GM23248 (cell line): ENCODE results near the gene PLD5. TPM values are rescaled to one million over a fixed set of nuclear protein-coding genes. Genes with fewer than 3 reads are reported as not detected.
"Not testable (repeated sequence)": the region's sequence is repeated elsewhere in the genome, so short reads cannot be mapped to it uniquely, and the experiment has no call there.

Source experiments
- DNase-seq: peaks from one replicate; pipeline ENCODE4 v3.0.0-alpha.2; 2015
- H2AFZ ChIP-seq: fragments of 200-600 bp; sonication (generic); 2 replicates; pipeline ENCODE4 v1.6.1; 2016; ENCODE audit warnings: antibody characterized with exemption
- H3F3A ChIP-seq: fragments of 200-600 bp; sonication (generic); 2 replicates; pipeline ENCODE4 v1.6.1; 2016; ENCODE audit warnings: mild to moderate bottlenecking, antibody characterized with exemption, mixed run types; ENCODE audit not compliant: insufficient read depth
- H3K27ac ChIP-seq: fragments of 200-600 bp; sonication (generic); 2 replicates; pipeline ENCODE4 v1.5.1; 2016; ENCODE audit warnings: mild to moderate bottlenecking
- H3K27me3 ChIP-seq: fragments of 200-600 bp; sonication (generic); replicated peaks from 2 replicates; pipeline ENCODE4 v1.6.1; 2016; ENCODE audit warnings: mild to moderate bottlenecking; ENCODE audit not compliant: insufficient read depth
- H3K36me3 ChIP-seq: fragments of 200-600 bp; sonication (generic); 2 replicates; pipeline ENCODE4 v1.6.1; 2016; ENCODE audit warnings: low read depth, mild to moderate bottlenecking
- H3K4me1 ChIP-seq: fragments of 200-600 bp; sonication (generic); 2 replicates; pipeline ENCODE4 v1.6.1; 2016; ENCODE audit warnings: mild to moderate bottlenecking; ENCODE audit not compliant: insufficient read depth
- H3K4me2 ChIP-seq: fragments of 200-600 bp; sonication (generic); one replicate; pipeline ENCODE4 v1.6.1; 2016; ENCODE audit warnings: mild to moderate bottlenecking; ENCODE audit not compliant: unreplicated experiment
- H3K4me3 ChIP-seq: fragments of 200-600 bp; sonication (generic); 2 replicates; pipeline ENCODE4 v1.5.1; 2016; ENCODE audit warnings: mild to moderate bottlenecking
- H3K79me2 ChIP-seq: fragments of 200-600 bp; sonication (generic); 2 replicates; pipeline ENCODE4 v1.6.1; 2016; ENCODE audit warnings: mild to moderate bottlenecking; ENCODE audit not compliant: insufficient read depth
- H3K9ac ChIP-seq: fragments of 200-600 bp; sonication (generic); 2 replicates; pipeline ENCODE4 v1.6.1; 2016; ENCODE audit warnings: mild to moderate bottlenecking
- H3K9me2 ChIP-seq: fragments of 200-600 bp; sonication (generic); 2 replicates; pipeline ENCODE4 v1.6.1; 2016; ENCODE audit warnings: mixed run types, mild to moderate bottlenecking, moderate library complexity; ENCODE audit not compliant: insufficient read depth
- H3K9me3 ChIP-seq: fragments of 200-600 bp; sonication (generic); one replicate; pipeline ENCODE4 v1.6.1; 2017; ENCODE audit warnings: low read depth
- H4K20me1 ChIP-seq: fragments of 200-600 bp; sonication (generic); 2 replicates; pipeline ENCODE4 v1.6.0; 2016; ENCODE audit not compliant: insufficient read depth
- EZH2 ChIP-seq: fragments of 200-600 bp; sonication (generic); IDR thresholded peaks from 2 replicates; pipeline ENCODE4 v1.6.1; 2018; ENCODE audit warnings: antibody characterized with exemption, mild to moderate bottlenecking; ENCODE audit not compliant: insufficient read depth, poor library complexity, severe bottlenecking
- EZH2phosphoT487 ChIP-seq: fragments of 200-600 bp; sonication (generic); IDR thresholded peaks from 2 replicates; pipeline ENCODE4 v1.6.1; 2018; ENCODE audit warnings: antibody characterized with exemption, moderate library complexity, mild to moderate bottlenecking, low read depth; ENCODE audit not compliant: insufficient read depth
- WGBS, 2 experiments: methylation state at CpG; one replicate each; pipeline ENCODE4 v1.1.6; 2015 to 2017; ENCODE audit warnings: low lambda C conversion rate in 2 of 2, low coverage in 1 of 2; ENCODE audit errors: missing lambda C conversion rate in 2 of 2; 5-methylcytosine and 5-hydroxymethylcytosine counted together
- in situ Hi-C: fragments of 300-500 bp; cut with MboI; formaldehyde crosslinking; loops from 2 replicates; pipeline ENCODE4 v1.15.0; 2020
- polyA plus RNA-seq: library from polyadenylated mRNA; unstranded; fragments of >200 nt; fragmentation: Nextera tagmentation; extraction: Ambion mirVana; gene quantifications from 2 replicates; pipeline ENCODE4 v1.2.1, GENCODE V29; 2016
- total RNA-seq: library from RNA; depleted of rRNA; stranded (reverse); fragments of >200 nt; shearing (Covaris generic); gene quantifications from 2 replicates; pipeline ENCODE4 v1.2.3, GENCODE V29; 2014

PLD5 gene
- total and polyA plus RNA-seq, 2 experiments from 2014 or later: 0.14 TPM; not detected in 1

- Histone ChIP-seq H4K20me1 (no peaks in the 10 kb centered on the region), H3K27ac (no peak overlapping the region), H3K4me3 (no peak overlapping the region), H3K79me2 (no peaks in the 10 kb centered on the region), H3K4me2 (no peak overlapping the region), H3K9me2 (no peaks in the 10 kb centered on the region), H3K27me3 (no peaks in the 10 kb centered on the region), H3F3A (no peaks in the 10 kb centered on the region), H2AFZ (no peak overlapping the region), H3K4me1 (no peaks in the 10 kb centered on the region), H3K9me3 (no peaks in the 10 kb centered on the region), H3K9ac (no peak overlapping the region), H3K36me3 (no peaks in the 10 kb centered on the region)
- DNase-seq: no peak
- WGBS, 2 experiments: 47 to 55% methylated on average over 2 of the region's 2 CpGs
- in situ Hi-C loops: no loop called here
- TF ChIP-seq EZH2: no peak
- TF ChIP-seq EZH2phosphoT487: no peak
Observed at GRCh38 chr1:242219298-242219901, 305.1 kb downstream of the PLD5 start.

- Histone ChIP-seq H3K9me3 (no peaks in the 10 kb centered on the region), H3K27ac (no peak overlapping the region), H3K4me2 (no peak overlapping the region), H3K4me3 (no peak overlapping the region), H4K20me1 (no peaks in the 10 kb centered on the region), H3F3A (no peaks in the 10 kb centered on the region), H3K9me2 (no peaks in the 10 kb centered on the region), H2AFZ (no peak overlapping the region), H3K79me2 (no peaks in the 10 kb centered on the region), H3K27me3 (no peaks in the 10 kb centered on the region), H3K9ac (no peak overlapping the region), H3K4me1 (no peaks in the 10 kb centered on the region), H3K36me3 (no peaks in the 10 kb centered on the region)
- TF ChIP-seq EZH2: no peak
- TF ChIP-seq EZH2phosphoT487: no peak
- in situ Hi-C loops: no loop called here
- 49 to 62% methylated on average over 4 of the region's 4 CpGs for WGBS, 2 experiments
- no peak for DNase-seq
Observed at GRCh38 chr1:242216368-242216767, 308.1 kb downstream of the PLD5 start.

- H3K79me2 ChIP-seq, H2AFZ ChIP-seq, H3K27ac ChIP-seq, H3F3A ChIP-seq, H3K27me3 ChIP-seq, H3K4me3 ChIP-seq, H3K9ac ChIP-seq, in situ Hi-C loops, H3K4me1 ChIP-seq, H3K9me3 ChIP-seq, H4K20me1 ChIP-seq, H3K4me2 ChIP-seq, H3K36me3 ChIP-seq, DNase-seq, H3K9me2 ChIP-seq: not testable (repeated sequence)
- 17 to 21% methylated on average over 3 of the region's 3 CpGs for WGBS, 2 experiments
Observed at GRCh38 chr1:242214455-242214854, 310.0 kb downstream of the PLD5 start.

- H3K4me2 ChIP-seq, DNase-seq, H4K20me1 ChIP-seq, H3K4me3 ChIP-seq, H3K36me3 ChIP-seq, H3K9me2 ChIP-seq, H3K27me3 ChIP-seq, H3F3A ChIP-seq, H2AFZ ChIP-seq, H3K4me1 ChIP-seq, H3K79me2 ChIP-seq, H3K9me3 ChIP-seq, H3K9ac ChIP-seq, in situ Hi-C loops, H3K27ac ChIP-seq: not testable (repeated sequence)
- WGBS, 2 experiments: 32% methylated on average over 4 of the region's 4 CpGs
Observed at GRCh38 chr1:242212961-242213360, 311.5 kb downstream of the PLD5 start.

- H3K4me3 ChIP-seq: no peak overlapping the region
- no peaks in the 10 kb centered on the region for H3K4me1 ChIP-seq
- 51 to 53% methylated on average over 12 of the region's 12 CpGs for WGBS, 2 experiments
- no peak overlapping the region for H3K27ac ChIP-seq
- H3F3A ChIP-seq: no peaks in the 10 kb centered on the region
- H3K9me3 ChIP-seq: no peaks in the 10 kb centered on the region
- no peaks in the 10 kb centered on the region for H3K36me3 ChIP-seq
- no peaks in the 10 kb centered on the region for H3K79me2 ChIP-seq
- TF ChIP-seq EZH2 (no peak), EZH2phosphoT487 (no peak)
- no peak overlapping the region for H3K4me2 ChIP-seq
- H3K9me2 ChIP-seq: no peaks in the 10 kb centered on the region
- in situ Hi-C loops: no loop called here
- H3K27me3 ChIP-seq: no peaks in the 10 kb centered on the region
- H4K20me1 ChIP-seq: no peaks in the 10 kb centered on the region
- H3K9ac ChIP-seq: no peak overlapping the region
- no peak for DNase-seq
- H2AFZ ChIP-seq: no peak overlapping the region
Observed at GRCh38 chr1:242212401-242212800, 312.1 kb downstream of the PLD5 start.
